OCI-LY1 (cell line): ENCODE results near the gene HNMT.
"Not testable (repeated sequence)": the region's sequence is repeated elsewhere in the genome, so short reads cannot be mapped to it uniquely, and the experiment has no call there.

Experiments
- H2AFZ ChIP-seq: fragments of 200-600 bp; sonication (generic), shearing (Covaris generic); 2 replicates; pipeline ENCODE4 v1.6.0; 2014; ENCODE audit warnings: antibody characterized with exemption, mild to moderate bottlenecking, low read length
- H3F3A ChIP-seq: fragments of 200-600 bp; sonication (generic), shearing (Covaris generic); 2 replicates; pipeline ENCODE4 v1.6.0; 2014; ENCODE audit warnings: mild to moderate bottlenecking, antibody characterized with exemption, low read length, moderate library complexity; ENCODE audit not compliant: insufficient read depth
- H3K27ac ChIP-seq: fragments of 200-600 bp; sonication (generic); 2 replicates; pipeline ENCODE4 v1.5.1; 2014; ENCODE audit warnings: low read length, mixed run types, mild to moderate bottlenecking, low read depth; ENCODE audit not compliant: poor library complexity, severe bottlenecking
- H3K27me3 ChIP-seq: fragments of 200-600 bp; sonication (generic); 2 replicates; pipeline ENCODE4 v1.6.0; 2014; ENCODE audit warnings: antibody characterized with exemption, mild to moderate bottlenecking, low read length, moderate library complexity; ENCODE audit not compliant: insufficient read depth
- H3K36me3 ChIP-seq: fragments of 200-600 bp; sonication (generic); 2 replicates; pipeline ENCODE4 v1.6.1; 2014; ENCODE audit warnings: mild to moderate bottlenecking, antibody characterized with exemption, low read length, moderate library complexity, mixed read lengths; ENCODE audit not compliant: insufficient read depth
- H3K4me1 ChIP-seq: fragments of 200-600 bp; sonication (generic); 2 replicates; pipeline ENCODE4 v1.5.1; 2014; ENCODE audit warnings: mild to moderate bottlenecking, low read length, moderate library complexity; ENCODE audit not compliant: insufficient read depth, severe bottlenecking
- H3K4me2 ChIP-seq: fragments of 200-600 bp; sonication (generic), shearing (Covaris generic); 2 replicates; pipeline ENCODE4 v1.6.1; 2014; ENCODE audit warnings: low read length
- H3K4me3 ChIP-seq: fragments of 200-600 bp; sonication (generic); 2 replicates; pipeline ENCODE4 v1.5.1; 2014; ENCODE audit warnings: low read length, low read depth, mild to moderate bottlenecking, mixed read lengths; ENCODE audit not compliant: poor library complexity, severe bottlenecking
- H3K79me2 ChIP-seq: fragments of 200-600 bp; shearing (Covaris generic); 2 replicates; pipeline ENCODE4 v1.6.1; 2016; ENCODE audit warnings: mixed run types, low read length, mixed read lengths; ENCODE audit not compliant: insufficient read depth
- H3K9ac ChIP-seq: fragments of 200-600 bp; sonication (generic), shearing (Covaris generic); 2 replicates; pipeline ENCODE4 v1.6.1; 2014; ENCODE audit warnings: mild to moderate bottlenecking, low read length, mixed read lengths
- H3K9me2 ChIP-seq: fragments of 200-600 bp; sonication (generic), shearing (Covaris generic); 2 replicates; pipeline ENCODE4 v1.6.1; 2014; ENCODE audit warnings: low read depth, mild to moderate bottlenecking, low read length, mixed read lengths
- H3K9me3 ChIP-seq: fragments of 200-600 bp; shearing (Covaris generic); 2 replicates; pipeline ENCODE4 v1.6.1; 2014; ENCODE audit warnings: low read length, mixed read lengths
- H4K20me1 ChIP-seq: fragments of 200-600 bp; sonication (generic), shearing (Covaris generic); 2 replicates; pipeline ENCODE4 v1.6.0; 2016; ENCODE audit warnings: mild to moderate bottlenecking, low read length; ENCODE audit not compliant: insufficient read depth
- EZH2 ChIP-seq: fragments of 200-600 bp; sonication (generic), shearing (Covaris generic); IDR thresholded peaks from 2 replicates; pipeline ENCODE4 v1.8.0; 2017; ENCODE audit warnings: borderline replicate concordance, mixed run types, mild to moderate bottlenecking, antibody characterized with exemption, low read length, moderate library complexity, mixed read lengths
- TF ChIP-seq, protein P1 (sequence below): fragments of 200-600 bp; sonication (generic), shearing (Covaris generic); IDR thresholded peaks from 2 replicates; pipeline ENCODE4 v1.5.1; 2017; ENCODE audit warnings: mild to moderate bottlenecking, antibody characterized with exemption, low read length, moderate library complexity, mixed read lengths

Gene HNMT

DNA sequence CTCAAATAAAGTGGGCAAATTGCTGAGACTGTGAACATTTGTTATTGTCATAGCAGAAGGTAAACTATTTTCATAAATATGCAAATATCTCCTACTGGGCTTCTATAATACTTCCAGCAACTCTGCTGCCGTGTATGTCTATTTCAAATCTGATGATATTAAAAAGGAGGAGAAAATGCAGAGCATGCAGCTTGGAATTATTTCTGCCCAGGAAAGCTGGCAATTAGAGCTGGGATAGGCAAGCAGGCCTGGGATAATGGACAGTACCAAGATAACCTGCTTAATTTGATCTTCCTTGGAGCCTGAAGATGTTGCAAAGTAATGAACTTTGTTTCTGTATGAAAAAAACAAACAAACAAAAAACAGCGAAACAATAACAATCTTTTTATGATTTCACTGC lies 72.8 kb downstream of the HNMT start:
- no peaks in the 10 kb centered on the region for H3K36me3 ChIP-seq
- H3K4me1 ChIP-seq, result no peaks in the 10 kb centered on the region
- no peak overlapping the region for H3K4me3 ChIP-seq
- no peak overlapping the region for H2AFZ ChIP-seq
- no peaks in the 10 kb centered on the region for H3K79me2 ChIP-seq
- no peak overlapping the region for H3K27ac ChIP-seq
- no peaks in the 10 kb centered on the region for H3K9me3 ChIP-seq
- TF ChIP-seq, protein P1, sequence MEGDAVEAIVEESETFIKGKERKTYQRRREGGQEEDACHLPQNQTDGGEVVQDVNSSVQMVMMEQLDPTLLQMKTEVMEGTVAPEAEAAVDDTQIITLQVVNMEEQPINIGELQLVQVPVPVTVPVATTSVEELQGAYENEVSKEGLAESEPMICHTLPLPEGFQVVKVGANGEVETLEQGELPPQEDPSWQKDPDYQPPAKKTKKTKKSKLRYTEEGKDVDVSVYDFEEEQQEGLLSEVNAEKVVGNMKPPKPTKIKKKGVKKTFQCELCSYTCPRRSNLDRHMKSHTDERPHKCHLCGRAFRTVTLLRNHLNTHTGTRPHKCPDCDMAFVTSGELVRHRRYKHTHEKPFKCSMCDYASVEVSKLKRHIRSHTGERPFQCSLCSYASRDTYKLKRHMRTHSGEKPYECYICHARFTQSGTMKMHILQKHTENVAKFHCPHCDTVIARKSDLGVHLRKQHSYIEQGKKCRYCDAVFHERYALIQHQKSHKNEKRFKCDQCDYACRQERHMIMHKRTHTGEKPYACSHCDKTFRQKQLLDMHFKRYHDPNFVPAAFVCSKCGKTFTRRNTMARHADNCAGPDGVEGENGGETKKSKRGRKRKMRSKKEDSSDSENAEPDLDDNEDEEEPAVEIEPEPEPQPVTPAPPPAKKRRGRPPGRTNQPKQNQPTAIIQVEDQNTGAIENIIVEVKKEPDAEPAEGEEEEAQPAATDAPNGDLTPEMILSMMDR, result no peak
- TF ChIP-seq EZH2, result no peak
- H3K9me2 ChIP-seq, result no peaks in the 10 kb centered on the region
- H4K20me1 ChIP-seq, result no peaks in the 10 kb centered on the region
- no peaks in the 10 kb centered on the region for H3F3A ChIP-seq
- no peaks in the 10 kb centered on the region for H3K27me3 ChIP-seq
- no peak overlapping the region for H3K4me2 ChIP-seq
- H3K9ac ChIP-seq, result no peak overlapping the region

DNA sequence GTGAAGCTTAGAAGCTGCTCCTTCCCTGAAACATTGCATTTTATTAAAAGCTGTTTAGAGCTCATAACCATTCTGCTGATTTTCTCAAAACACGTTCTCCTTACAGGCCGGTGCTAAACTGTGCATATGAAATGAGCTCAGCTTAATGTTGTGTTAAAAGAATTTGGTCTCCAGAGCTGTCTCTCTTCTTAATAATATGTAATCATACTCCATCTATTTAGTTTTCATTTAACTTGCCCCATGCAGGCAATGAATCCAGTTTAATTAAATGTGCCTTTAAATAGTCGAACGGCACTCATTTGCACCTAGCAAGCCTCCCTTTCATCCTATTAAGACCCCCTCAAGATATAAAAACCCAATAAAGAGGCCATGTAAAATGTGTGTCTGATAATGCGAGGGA lies 76.3 kb downstream of the HNMT start:
- Histone ChIP-seq H3K4me1 (no peaks in the 10 kb centered on the region), H3K27ac (no peak overlapping the region), H2AFZ (no peak overlapping the region), H3K27me3 (no peaks in the 10 kb centered on the region), H3F3A (no peaks in the 10 kb centered on the region), H3K4me2 (no peak overlapping the region), H3K79me2 (no peaks in the 10 kb centered on the region), H3K4me3 (no peak overlapping the region), H3K9ac (no peak overlapping the region), H3K36me3 (no peaks in the 10 kb centered on the region), H4K20me1 (no peaks in the 10 kb centered on the region), H3K9me3 (no peaks in the 10 kb centered on the region), H3K9me2 (no peaks in the 10 kb centered on the region)
- TF ChIP-seq, protein P1, result no peak
- no peak for TF ChIP-seq EZH2

DNA sequence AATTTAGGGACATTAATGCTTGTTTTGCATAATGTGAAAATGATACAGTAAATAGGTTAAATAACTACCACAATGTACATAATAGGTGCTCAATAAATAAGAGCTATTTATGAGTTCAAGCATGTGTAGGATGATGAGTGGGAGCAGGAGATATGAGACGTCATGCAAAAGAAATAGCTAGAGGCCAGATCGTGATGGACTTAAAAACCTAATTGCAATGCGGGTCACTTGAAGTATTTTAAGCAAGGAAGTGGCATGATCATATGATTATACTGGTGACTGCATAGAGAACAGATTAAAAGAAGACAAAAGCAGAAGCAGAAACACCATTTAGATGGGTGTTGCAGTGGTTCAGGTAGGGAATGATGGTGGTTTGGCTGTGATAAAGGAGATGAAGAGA lies 78.0 kb downstream of the HNMT start:
- no peak for TF ChIP-seq EZH2
- TF ChIP-seq, protein P1, result no peak
- H3K9ac ChIP-seq, result no peak overlapping the region
- no peak overlapping the region for H3K4me3 ChIP-seq
- no peaks in the 10 kb centered on the region for H3K27me3 ChIP-seq
- no peaks in the 10 kb centered on the region for H3K4me1 ChIP-seq
- no peaks in the 10 kb centered on the region for H3K9me3 ChIP-seq
- H3K9me2 ChIP-seq, result no peaks in the 10 kb centered on the region
- no peak overlapping the region for H3K27ac ChIP-seq
- H2AFZ ChIP-seq, result no peak overlapping the region
- no peaks in the 10 kb centered on the region for H3F3A ChIP-seq
- H3K4me2 ChIP-seq, result no peak overlapping the region
- H3K79me2 ChIP-seq, result no peaks in the 10 kb centered on the region
- H4K20me1 ChIP-seq, result no peaks in the 10 kb centered on the region
- H3K36me3 ChIP-seq, result no peaks in the 10 kb centered on the region

DNA sequence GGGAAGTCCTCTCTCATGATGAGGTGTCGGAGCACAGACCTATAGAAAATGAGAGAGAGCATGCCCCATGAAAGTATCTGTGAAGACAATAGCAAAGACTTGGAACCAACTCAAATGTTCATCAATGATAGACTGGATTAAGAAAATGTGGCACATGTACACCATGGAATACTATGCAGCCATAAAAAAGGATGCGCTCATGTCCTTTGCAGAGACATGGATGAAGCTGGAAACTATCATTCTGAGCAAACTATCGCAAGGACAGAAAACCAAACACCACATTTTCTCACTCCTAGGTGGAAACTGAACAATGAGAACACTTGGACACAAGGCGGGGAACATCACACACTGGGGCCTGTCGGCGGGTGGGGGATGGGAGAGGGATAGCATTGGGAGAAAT lies 79.3 kb downstream of the HNMT start:
- not testable (repeated sequence) for H3K9ac ChIP-seq, H3K4me1 ChIP-seq, H3K9me2 ChIP-seq, H3K9me3 ChIP-seq, H2AFZ ChIP-seq, H3K79me2 ChIP-seq, H3K36me3 ChIP-seq, H3F3A ChIP-seq, H3K27me3 ChIP-seq, H3K27ac ChIP-seq, H3K4me2 ChIP-seq, H3K4me3 ChIP-seq, H4K20me1 ChIP-seq
